ENCODE results near the gene MAD1L1. TPM values are rescaled to one million over a fixed set of nuclear protein-coding genes. Genes with fewer than 3 reads are reported as not detected.

Gene MAD1L1
- total and polyA plus RNA-seq, 2 of the 8 experiments (the other 6 are each of a cell fraction or from before 2014, with no cell fraction given) = 40.4 to 44.6 TPM

GRCh38 chr7:1862560-1862959 is 370.2 kb downstream of the MAD1L1 start:
- Histone ChIP-seq H3K79me2 (ENCODE audit: control insufficient read depth in 1 of 2, insufficient read depth in 2 of 2, low read length in 2 of 2) (no peaks in the 10 kb centered on the region), H2AK5ac (ENCODE audit: low read depth, low read length) (no peak overlapping the region), H4K20me1 (replicated peaks in 1 of 2; ENCODE audit: control insufficient read depth in 1 of 2, insufficient read depth in 2 of 2, low read length in 2 of 2) (peaks cover 3 to 7% of the 10 kb centered on the region in 2 experiments), H3K9me3 (ENCODE audit: insufficient read depth in 2 of 2, low read depth in 1 of 2, low read length in 1 of 2) (no peaks in the 10 kb centered on the region), H2BK120ac (replicated peaks; ENCODE audit: low read depth, low read length) (no peak overlapping the region), H2BK20ac (ENCODE audit: low read length) (no peak overlapping the region), H3K9ac (replicated peaks in 1 of 4; ENCODE audit: extremely low read depth in 1 of 4, low read depth in 3 of 4, low read length in 3 of 4) (no peak overlapping the region), H4K5ac (ENCODE audit: insufficient read length, low read depth, low read length) (no peak overlapping the region), H3K18ac (ENCODE audit: extremely low read depth, low read length) (no peak overlapping the region), H3K56ac (replicated peaks; ENCODE audit: insufficient read length, low read depth, low read length) (no peak overlapping the region), H4K8ac (ENCODE audit: extremely low read depth, insufficient read depth, low read length) (no peak overlapping the region; the same call in 1 of the 2 replicates), H3K14ac (ENCODE audit: insufficient read length) (no peak overlapping the region), H4K91ac (replicated peaks; ENCODE audit: insufficient read length, low read length) (no peak overlapping the region), H3K27me3 (replicated peaks in 1 of 4; ENCODE audit: control insufficient read depth in 3 of 4, extremely low read depth in 1 of 4, insufficient read depth in 3 of 4, low read length in 3 of 4) (no peaks in the 10 kb centered on the region), H3K36me3 (ENCODE audit: control insufficient read depth in 2 of 4, insufficient read depth in 4 of 4, low read length in 3 of 4) (no peaks in the 10 kb centered on the region), H2BK5ac (ENCODE audit: low read depth, low read length) (no peak overlapping the region), H2AFZ (ENCODE audit: low read length) (no peak overlapping the region), H3K79me1 (ENCODE audit: low read depth, low read length) (no peaks in the 10 kb centered on the region), H3K23ac (ENCODE audit: insufficient read length) (no peak overlapping the region), H3K27ac (ENCODE audit: low read depth, low read length) (no peak overlapping the region), H3K4me3 (ENCODE audit: extremely low read depth in 1 of 4, insufficient read depth in 2 of 4, low read depth in 3 of 4, low read length in 4 of 4) (no peak overlapping the region), H2BK12ac (ENCODE audit: low read depth, low read length) (no peak overlapping the region), H2BK15ac (ENCODE audit: low read length) (no peak overlapping the region), H3K23me2 (ENCODE audit: low read depth, low read length) (no peaks in the 10 kb centered on the region), H3K4me1 (replicated peaks in 1 of 4; ENCODE audit: control insufficient read depth in 3 of 4, insufficient read depth in 4 of 4, low read length in 3 of 4) (peaks cover 0 to 7% (median 4%) of the 10 kb centered on the region in 4 experiments; a peak in 4 of 7 replicates), H3K4me2 (ENCODE audit: insufficient read depth in 1 of 2, low read depth in 2 of 2, low read length in 2 of 2) (no peak overlapping the region), H3K4ac (replicated peaks; ENCODE audit: insufficient read length, low read depth, low read length) (no peak overlapping the region)
- POLR2A ChIA-PET (ENCODE audit: partially characterized antibody) = no interaction called here
- DNase-seq (ENCODE audit: low read depth in 1 of 2, low spot score in 2 of 2) (no peak), FAIRE-seq (no peak)
- TF ChIP-seq SIN3A (conservative IDR thresholded peaks at IDR 0.05 in 1 of 2, IDR thresholded peaks at IDR 0.05 in 1 of 2; ENCODE audit: low read depth in 1 of 2, low read length in 2 of 2) (no peak), RBBP5 (IDR thresholded peaks at IDR 0.05; ENCODE audit: borderline replicate concordance, low read depth, low read length) (no peak), EP300 (IDR thresholded peaks at IDR 0.05; ENCODE audit: borderline replicate concordance in 1 of 2, low read depth in 2 of 2, low read length in 2 of 2) (no peak), YY1 (IDR thresholded peaks at IDR 0.05; ENCODE audit: low read depth, low read length) (no peak), TAF1 (IDR thresholded peaks at IDR 0.05; ENCODE audit: low read depth, low read length) (no peak), CTCF (IDR thresholded peaks at IDR 0.05; ENCODE audit: control extremely low read depth in 1 of 3, insufficient read depth in 1 of 3, low read depth in 1 of 3, low read length in 3 of 3) (no peak), SAP30 (IDR thresholded peaks at IDR 0.05; ENCODE audit: insufficient read depth, insufficient replicate concordance, low read length) (no peak)
- TF ChIP-seq, protein P1, sequence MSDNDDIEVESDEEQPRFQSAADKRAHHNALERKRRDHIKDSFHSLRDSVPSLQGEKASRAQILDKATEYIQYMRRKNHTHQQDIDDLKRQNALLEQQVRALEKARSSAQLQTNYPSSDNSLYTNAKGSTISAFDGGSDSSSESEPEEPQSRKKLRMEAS (IDR thresholded peaks at IDR 0.05) = no peak
- CTCF ChIA-PET (ENCODE audit: partially characterized antibody) = interaction anchor here (0.6 to 2.8 kb wide), 6 partner anchors 8 to 135 kb away, joined by 3 to 16 read pairs (median 4); no protein-coding TSS in a partner anchor
- WGBS, 2 experiments (ENCODE audit: extremely low coverage in 1 of 2, insufficient coverage in 1 of 2, insufficient read length in 1 of 2, insufficient replicate concordance in 2 of 2, low coverage in 1 of 2, low lambda C conversion rate in 2 of 2, missing lambda C conversion rate in 1 of 2) = 84% methylated on average over 9 of the region's 9 CpGs; no CpG with 5 or more reads in 1 of the 2 experiments
